ENCODE measurements around the gene MAP4.

GRCh38 chr3:48016301-48016973 is at the start of gene MAP4:
- TF ChIP-seq CTCF (conservative IDR thresholded peaks at IDR 0.05 in 1 of 2, IDR thresholded peaks at IDR 0.05 in 1 of 2; ENCODE audit: low read depth in 1 of 2, low read length in 2 of 2) (no peak), EZH2 (IDR thresholded peaks at IDR 0.05; ENCODE audit: low read length, missing control alignments) (no peak)

Data from fibroblast of lung (primary cell).